ENCODE results near the gene PAK6.

Gene PAK6

GRCh38 chr15:40316931-40317330 lies 78.1 kb downstream of the PAK6 start:
- Mint-ChIP-seq H3K4me1 (peaks cover 7% of the 10 kb centered on the region), H3K27ac (no peak overlapping the region), H3K4me3 (no peak overlapping the region), H3K27me3 (ENCODE audit: low read depth) (peaks cover 63% of the 10 kb centered on the region), H3K9me3 (no peaks in the 10 kb centered on the region), H3K36me3 (ENCODE audit: low read depth) (no peaks in the 10 kb centered on the region)
- no peak for TF ChIP-seq CTCF (IDR thresholded peaks at IDR 0.05; ENCODE audit: unreplicated experiment in 3 of 3)

- no peak for TF ChIP-seq CTCF (IDR thresholded peaks at IDR 0.05; ENCODE audit: unreplicated experiment in 3 of 3)
- Mint-ChIP-seq H3K4me3 (no peak overlapping the region), H3K9me3 (no peaks in the 10 kb centered on the region), H3K4me1 (peaks cover 13% of the 10 kb centered on the region), H3K36me3 (ENCODE audit: low read depth) (no peaks in the 10 kb centered on the region), H3K27me3 (ENCODE audit: low read depth) (peaks cover 61% of the 10 kb centered on the region), H3K27ac (no peak overlapping the region)
These were observed 78.7 kb downstream of the PAK6 start for GRCh38 chr15:40317580-40317979.

- no peak overlapping the region for H3K27ac Mint-ChIP-seq
- peaks cover 26% of the 10 kb centered on the region for H3K4me1 Mint-ChIP-seq
- H3K27me3 Mint-ChIP-seq (ENCODE audit: low read depth): peaks cover 45% of the 10 kb centered on the region
- H3K9me3 Mint-ChIP-seq: no peaks in the 10 kb centered on the region
- TF ChIP-seq CTCF (IDR thresholded peaks at IDR 0.05; ENCODE audit: unreplicated experiment in 3 of 3): no peak
- H3K4me3 Mint-ChIP-seq: no peak overlapping the region
- H3K36me3 Mint-ChIP-seq (ENCODE audit: low read depth): peaks cover 4% of the 10 kb centered on the region
These were observed 81.5 kb downstream of the PAK6 start for GRCh38 chr15:40320409-40320808.

GRCh38 chr15:40320931-40321371 lies 82.1 kb downstream of the PAK6 start:
- Mint-ChIP-seq H3K4me3 (peak overlapping the region; percentile 36 to 70 (median 37)), H3K4me1 (peaks cover 29% of the 10 kb centered on the region), H3K27ac (peak overlapping the region in 1 of 3 experiments; percentile 37), H3K9me3 (no peaks in the 10 kb centered on the region), H3K36me3 (ENCODE audit: low read depth) (peaks cover 5% of the 10 kb centered on the region), H3K27me3 (ENCODE audit: low read depth) (peaks cover 40% of the 10 kb centered on the region)
- peak; percentile 86 to 91 (median 91) for TF ChIP-seq CTCF (IDR thresholded peaks at IDR 0.05; ENCODE audit: unreplicated experiment in 3 of 3)

- Mint-ChIP-seq H3K27ac (peak overlapping the region in 2 of 3 experiments; percentile 20 to 55), H3K27me3 (ENCODE audit: low read depth) (peaks cover 31% of the 10 kb centered on the region), H3K36me3 (ENCODE audit: low read depth) (peaks cover 5% of the 10 kb centered on the region), H3K9me3 (no peaks in the 10 kb centered on the region), H3K4me3 (peak overlapping the region; percentile 74 to 80 (median 76)), H3K4me1 (peaks cover 46% of the 10 kb centered on the region)
- no peak for TF ChIP-seq CTCF (IDR thresholded peaks at IDR 0.05; ENCODE audit: unreplicated experiment in 3 of 3)
These were observed 83.8 kb downstream of the PAK6 start for GRCh38 chr15:40322531-40323238.

Data from nephron (organoid).